Endothelial cell of umbilical vein (primary cell): Measurements from ENCODE around the gene KLK3. TPM values are rescaled to one million over a fixed set of nuclear protein-coding genes. Genes with fewer than 3 reads are reported as not detected.

Experiments
- BruUV-seq: library from RNA; stranded (reverse); fragments of 400-500 nt; replicated peaks from 2 replicates; lab custom pipeline; 2021; lab: Mats Ljungman, UMichigan
- CTCF ChIA-PET: fragments of 300-600, 350-600 bp; sonication (Branson Sonifier 250); formaldehyde crosslinking; loops from one replicate; lab custom pipeline; 2021; ENCODE audit warnings: antibody characterized with exemption, inconsistent platforms; lab: Charles Lee
- POLR2A ChIA-PET: fragments of 300-600, 350-600 bp; sonication (Branson Sonifier 250); formaldehyde crosslinking; loops from one replicate; lab custom pipeline; 2021; ENCODE audit warnings: antibody characterized with exemption, inconsistent platforms; lab: Charles Lee
- DNase-seq: peaks from one replicate; pipeline ENCODE4 v3.0.0-alpha.2; 2011; ENCODE audit warnings: low read depth, low spot score
- FAIRE-seq: peaks from 2 replicates; lab custom pipeline; 2011; peaks lifted over from hg19 to GRCh38; lab: Jason Lieb, UNC
- H2AFZ ChIP-seq: 2 replicates; pipeline ENCODE4 v1.6.0; 2012; ENCODE audit warnings: low read depth, low read length, control low read depth, inconsistent platforms
- H3K27ac ChIP-seq: 2 replicates; pipeline ENCODE4 v1.5.1; 2011; ENCODE audit warnings: low read depth, mild to moderate bottlenecking, control low read depth, low read length, moderate library complexity; ENCODE audit not compliant: insufficient read depth
- H3K27me3 ChIP-seq, 2 experiments: 2 replicates each; pipeline versions ENCODE4 v1.6.0 to v1.6.1; 2011; ENCODE audit warnings: low read length in 2 of 2, mixed read lengths in 1 of 2; ENCODE audit not compliant: control insufficient read depth in 2 of 2, insufficient read depth in 2 of 2
- H3K36me3 ChIP-seq, 2 experiments: 2 replicates in 1 of 2; 3 replicates in 1 of 2; pipeline ENCODE4 v1.5.1; 2011; ENCODE audit warnings: low read length in 2 of 2, mild to moderate bottlenecking in 1 of 2, moderate library complexity in 1 of 2; ENCODE audit not compliant: control insufficient read depth in 2 of 2, insufficient read depth in 2 of 2; ENCODE audit errors: extremely low read depth in 1 of 2
- H3K4me1 ChIP-seq: 3 replicates; pipeline ENCODE4 v1.5.1; 2011; ENCODE audit warnings: mild to moderate bottlenecking, low read length; ENCODE audit not compliant: control insufficient read depth, insufficient read depth; ENCODE audit errors: extremely low read depth
- H3K4me2 ChIP-seq: 2 replicates; pipeline ENCODE4 v1.6.1; 2011; ENCODE audit warnings: low read length, control low read depth, mixed read lengths; ENCODE audit not compliant: insufficient read depth
- H3K4me3 ChIP-seq, 3 experiments: fragments of 200-600 bp in 1 of 3; sonication (generic), shearing (Covaris generic) in 1 of 3; replicated peaks in 1 of 3; 2 replicates each; pipeline ENCODE4 v1.5.1; 2011 to 2016; ENCODE audit warnings: control low read depth in 3 of 3, low read length in 3 of 3, mild to moderate bottlenecking in 2 of 3, inconsistent platforms in 1 of 3, low read depth in 1 of 3, moderate library complexity in 1 of 3; ENCODE audit not compliant: insufficient read depth in 1 of 3
- H3K79me2 ChIP-seq: 2 replicates; pipeline ENCODE4 v1.6.0; 2012; ENCODE audit warnings: low read length, inconsistent platforms; ENCODE audit not compliant: control insufficient read depth, insufficient read depth
- H3K9ac ChIP-seq: replicated peaks from 2 replicates; pipeline ENCODE3; 2011; ENCODE audit warnings: low read length, control low read depth; ENCODE audit not compliant: insufficient read depth; ENCODE audit errors: extremely low read depth
- H3K9me1 ChIP-seq: replicated peaks from 3 replicates; pipeline ENCODE4 v1.6.0; 2011; ENCODE audit warnings: mild to moderate bottlenecking, low read length; ENCODE audit not compliant: control insufficient read depth, insufficient read depth; ENCODE audit errors: extremely low read depth
- H3K9me3 ChIP-seq: replicated peaks from 2 replicates; pipeline ENCODE4 v1.5.1; 2012; ENCODE audit warnings: low read length, inconsistent platforms; ENCODE audit not compliant: control insufficient read depth, insufficient read depth
- H4K20me1 ChIP-seq: replicated peaks from 2 replicates; pipeline ENCODE3; 2011; ENCODE audit warnings: mild to moderate bottlenecking, low read length; ENCODE audit not compliant: control insufficient read depth, insufficient read depth; ENCODE audit errors: extremely low read depth
- JUN ChIP-seq: IDR thresholded peaks from 2 replicates; pipeline ENCODE4 v1.6.1; 2011; ENCODE audit warnings: borderline replicate concordance, low read depth; ENCODE audit not compliant: insufficient read length, insufficient read depth
- MYC ChIP-seq: IDR thresholded peaks from one replicate; pipeline ENCODE4 v1.6.1; 2011; ENCODE audit warnings: mild to moderate bottlenecking, low read depth, low read length
- POLR2AphosphoS5 ChIP-seq: IDR thresholded peaks from 2 replicates; pipeline ENCODE4 v1.6.1; 2012; ENCODE audit warnings: low read depth, mild to moderate bottlenecking, control low read depth, low read length, moderate library complexity; ENCODE audit not compliant: insufficient read depth
- dilution Hi-C: fragments of 300-500 bp; cut with MboI; formaldehyde crosslinking; loops from one replicate; pipeline ENCODE4 v1.15.0; 2019; ENCODE audit warnings: low sequenced_read_pairs; ENCODE audit not compliant: extremely low pct_ligation_motif_present
- intact Hi-C: fragments of 100-400 bp; cut with micrococcal nuclease; formaldehyde crosslinking; loops from one replicate; pipeline ENCODE4 v1.10.0; 2022
- polyA plus RNA-seq, 4 experiments: library from polyadenylated mRNA; depleted of rRNA in 3 of 4; stranded (reverse) in 3 of 4; unstranded in 1 of 4; fragments of >200 nt; gene quantifications; 2 replicates each; pipeline versions ENCODE4 v1.2.1 to v1.2.3, GENCODE V29; 2011 to 2012; ENCODE audit warnings: missing spikeins in 1 of 4
- total RNA-seq: library from RNA; stranded (reverse); gene quantifications from 2 replicates; pipeline ENCODE4 v1.2.3, GENCODE V29; 2021
- TF ChIP-seq, protein P1 (sequence below): IDR thresholded peaks from 2 replicates; pipeline ENCODE4 v1.6.1; 2011; ENCODE audit not compliant: insufficient read depth, insufficient read length

KLK3 gene
- total and polyA plus RNA-seq, 2 donors (not counting 3 experiments of a cell fraction or from before 2014, with no cell fraction given), result not detected

DNA sequence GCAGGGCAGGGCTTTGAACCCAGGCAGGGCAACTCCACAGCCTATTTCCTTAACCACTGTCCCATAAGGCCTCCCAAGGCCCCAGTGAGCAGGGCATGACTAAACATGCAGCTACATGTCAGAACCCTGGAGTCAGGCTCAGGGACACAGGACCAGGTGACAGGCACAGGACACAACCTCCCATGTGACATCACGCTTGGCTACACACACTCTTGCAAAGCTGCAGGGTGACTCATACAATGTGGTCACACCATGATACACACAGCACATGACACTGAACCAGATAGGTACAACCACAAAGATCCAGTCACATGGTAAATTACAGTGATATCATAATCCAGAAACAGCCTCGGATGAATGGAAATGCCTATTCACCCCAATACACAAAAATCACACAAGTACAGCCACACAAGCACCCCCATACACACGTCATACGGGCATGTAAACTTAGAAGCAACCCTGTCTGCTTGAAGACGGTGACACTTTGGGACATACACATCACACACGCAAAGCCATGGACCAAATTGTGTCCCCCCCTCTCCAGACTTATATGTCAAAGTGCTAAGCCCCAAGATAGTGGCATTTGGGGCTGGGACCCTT lies 42.0 kb downstream of the KLK3 start:
- no TSS peak for BruUV-seq
- FAIRE-seq (no peak), DNase-seq (no peak)
- intact Hi-C loops (no loop called here), dilution Hi-C loops (no loop called here)
- Histone ChIP-seq H3K4me3 (no peak overlapping the region), H4K20me1 (no peaks in the 10 kb centered on the region), H3K27me3 (no peaks in the 10 kb centered on the region), H3K9ac (no peak overlapping the region), H2AFZ (no peak overlapping the region), H3K9me3 (no peaks in the 10 kb centered on the region), H3K4me1 (no peaks in the 10 kb centered on the region), H3K79me2 (no peaks in the 10 kb centered on the region), H3K9me1 (no peaks in the 10 kb centered on the region), H3K36me3 (no peaks in the 10 kb centered on the region), H3K27ac (no peak overlapping the region), H3K4me2 (no peak overlapping the region)
- CTCF ChIA-PET, result no interaction called here
- TF ChIP-seq JUN, result peak; percentile 35
- TF ChIP-seq POLR2AphosphoS5, result no peak
- POLR2A ChIA-PET, result interaction anchor here (0.6 kb wide), 1 partner anchor 128 kb away, joined by 4 read pairs; no protein-coding TSS in a partner anchor

DNA sequence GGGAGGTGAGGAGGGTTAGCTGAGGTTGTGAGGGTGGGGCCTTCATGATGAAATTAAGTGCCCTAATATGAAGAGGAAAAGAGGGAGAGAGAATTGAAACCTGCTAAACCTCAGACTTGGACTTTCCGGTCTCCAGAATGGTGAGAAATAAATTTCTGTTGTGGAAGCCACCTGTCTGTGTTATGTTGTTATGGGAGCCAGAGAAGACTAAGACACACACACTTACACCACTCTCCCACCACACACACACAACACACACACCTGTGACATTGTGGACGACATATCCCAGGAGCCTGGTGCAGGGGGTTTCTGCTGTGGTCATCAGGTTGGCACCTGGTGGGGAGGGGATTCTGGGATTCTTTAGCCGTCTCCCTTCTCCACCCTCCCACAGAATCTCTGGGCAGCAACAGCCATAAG lies 42.5 kb downstream of the KLK3 start:
- Histone ChIP-seq H4K20me1 (no peaks in the 10 kb centered on the region), H3K4me3 (no peak overlapping the region), H3K36me3 (no peaks in the 10 kb centered on the region), H3K4me1 (no peaks in the 10 kb centered on the region), H3K27me3 (no peaks in the 10 kb centered on the region), H2AFZ (no peak overlapping the region), H3K9me1 (no peaks in the 10 kb centered on the region), H3K9me3 (no peaks in the 10 kb centered on the region), H3K27ac (no peak overlapping the region), H3K4me2 (no peak overlapping the region), H3K9ac (no peak overlapping the region), H3K79me2 (no peaks in the 10 kb centered on the region)
- TF ChIP-seq JUN (no peak), MYC (no peak)
- TF ChIP-seq, protein P1, sequence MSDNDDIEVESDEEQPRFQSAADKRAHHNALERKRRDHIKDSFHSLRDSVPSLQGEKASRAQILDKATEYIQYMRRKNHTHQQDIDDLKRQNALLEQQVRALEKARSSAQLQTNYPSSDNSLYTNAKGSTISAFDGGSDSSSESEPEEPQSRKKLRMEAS, result no peak
- no TSS peak for BruUV-seq
- dilution Hi-C loops (no loop called here), intact Hi-C loops (no loop called here)
- CTCF ChIA-PET, result no interaction called here
- no peak for FAIRE-seq
- POLR2A ChIA-PET, result interaction anchor here (0.6 kb wide), 1 partner anchor 128 kb away, joined by 4 read pairs; no protein-coding TSS in a partner anchor
- no peak for DNase-seq
